ENCODE data around the gene TRIM9.

The TRIM9 gene

GRCh38 chr14:50941151-50941550 lies 153.8 kb downstream of the TRIM9 start (continued):
- TF ChIP-seq PATZ1 (CRISPR knock-in tag; IDR thresholded peaks at IDR 0.05; ENCODE audit: borderline replicate concordance) (no peak), RARB (CRISPR knock-in tag; IDR thresholded peaks at IDR 0.05) (no peak), ISL1 (CRISPR knock-in tag; IDR thresholded peaks at IDR 0.05) (no peak), PPARA (CRISPR knock-in tag; IDR thresholded peaks at IDR 0.05; ENCODE audit: borderline replicate concordance) (no peak), ZFP30 (CRISPR knock-in tag; IDR thresholded peaks at IDR 0.05) (no peak), TSHZ2 (CRISPR knock-in tag; IDR thresholded peaks at IDR 0.05) (no peak), CSDC2 (CRISPR knock-in tag; IDR thresholded peaks at IDR 0.05) (no peak)

- TF ChIP-seq OSR1 (CRISPR knock-in tag; IDR thresholded peaks at IDR 0.05) (peak; percentile 73; the same call in 1 of the 2 replicates), ARNTL (CRISPR knock-in tag; IDR thresholded peaks at IDR 0.05; ENCODE audit: borderline replicate concordance, low read depth) (no peak), CSDC2 (CRISPR knock-in tag; IDR thresholded peaks at IDR 0.05) (peak; percentile 95), SNAI2 (CRISPR knock-in tag; IDR thresholded peaks at IDR 0.05) (peak; percentile 85; the same call in 1 of the 2 replicates), TSHZ2 (CRISPR knock-in tag; IDR thresholded peaks at IDR 0.05) (no peak), POU6F1 (CRISPR knock-in tag; IDR thresholded peaks at IDR 0.05; ENCODE audit: borderline replicate concordance, low read depth) (no peak), ZFP3 (CRISPR knock-in tag; IDR thresholded peaks at IDR 0.05) (peak; percentile 77)
- no peak for ATAC-seq
Observed at GRCh38 chr14:50937800-50938199, 157.1 kb downstream of the TRIM9 start.

- TF ChIP-seq CSRNP3 (CRISPR knock-in tag; IDR thresholded peaks at IDR 0.05) (no peak), ZNF565 (CRISPR knock-in tag; conservative IDR thresholded peaks at IDR 0.05; ENCODE audit: low read depth) (no peak), ARNTL (CRISPR knock-in tag; IDR thresholded peaks at IDR 0.05; ENCODE audit: borderline replicate concordance, low read depth) (no peak), SNAI2 (CRISPR knock-in tag; IDR thresholded peaks at IDR 0.05) (no peak), TCF4 (CRISPR knock-in tag; IDR thresholded peaks at IDR 0.05; ENCODE audit: borderline replicate concordance) (no peak), ISL1 (CRISPR knock-in tag; IDR thresholded peaks at IDR 0.05) (peak; percentile 94), RARB (CRISPR knock-in tag; IDR thresholded peaks at IDR 0.05) (no peak)
- peak; percentile 42; the same call in 2 of the 3 replicates for ATAC-seq
Observed at GRCh38 chr14:50937325-50937724, 157.6 kb downstream of the TRIM9 start.

- TF ChIP-seq CREB5 (CRISPR knock-in tag; IDR thresholded peaks at IDR 0.05; ENCODE audit: low read depth) (no peak), ZNF8 (CRISPR knock-in tag; IDR thresholded peaks at IDR 0.05) (no peak), GLIS3 (CRISPR knock-in tag; IDR thresholded peaks at IDR 0.05) (no peak)
- no peak; the same call in 2 of the 3 replicates for ATAC-seq
Observed at GRCh38 chr14:50936882-50937281, 158.0 kb downstream of the TRIM9 start.
